ENCODE data around the gene CEACAM7. TPM values are rescaled to one million over a fixed set of nuclear protein-coding genes. Genes with fewer than 3 reads are reported as not detected.

Gene CEACAM7
- total and polyA plus RNA-seq, 2 of the 13 experiments (the other 11 are each of a cell fraction or from before 2014, with no cell fraction given): not detected

DNA sequence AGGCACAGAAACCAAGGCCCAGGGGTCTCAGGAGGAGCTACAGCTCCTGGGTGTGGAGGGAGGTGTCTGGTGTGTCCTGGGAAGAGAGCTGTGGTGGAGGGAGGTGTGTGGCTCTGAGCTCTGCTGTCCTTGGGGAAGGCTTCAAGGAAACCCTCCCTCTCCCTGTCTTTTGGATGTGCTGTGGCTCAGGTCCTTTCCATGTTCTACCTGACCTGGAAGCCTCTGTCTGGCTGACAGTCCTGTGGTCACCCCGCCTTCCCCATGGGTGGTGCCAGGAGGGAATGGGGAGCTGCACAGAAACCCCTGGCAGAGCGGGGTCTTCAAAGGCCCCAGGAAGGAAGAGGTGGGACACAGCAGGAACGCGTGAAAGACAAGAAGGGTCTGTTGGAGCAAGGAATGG, 617 bp upstream of the CEACAM7 start (continued):
- TF ChIP-seq, protein P1, sequence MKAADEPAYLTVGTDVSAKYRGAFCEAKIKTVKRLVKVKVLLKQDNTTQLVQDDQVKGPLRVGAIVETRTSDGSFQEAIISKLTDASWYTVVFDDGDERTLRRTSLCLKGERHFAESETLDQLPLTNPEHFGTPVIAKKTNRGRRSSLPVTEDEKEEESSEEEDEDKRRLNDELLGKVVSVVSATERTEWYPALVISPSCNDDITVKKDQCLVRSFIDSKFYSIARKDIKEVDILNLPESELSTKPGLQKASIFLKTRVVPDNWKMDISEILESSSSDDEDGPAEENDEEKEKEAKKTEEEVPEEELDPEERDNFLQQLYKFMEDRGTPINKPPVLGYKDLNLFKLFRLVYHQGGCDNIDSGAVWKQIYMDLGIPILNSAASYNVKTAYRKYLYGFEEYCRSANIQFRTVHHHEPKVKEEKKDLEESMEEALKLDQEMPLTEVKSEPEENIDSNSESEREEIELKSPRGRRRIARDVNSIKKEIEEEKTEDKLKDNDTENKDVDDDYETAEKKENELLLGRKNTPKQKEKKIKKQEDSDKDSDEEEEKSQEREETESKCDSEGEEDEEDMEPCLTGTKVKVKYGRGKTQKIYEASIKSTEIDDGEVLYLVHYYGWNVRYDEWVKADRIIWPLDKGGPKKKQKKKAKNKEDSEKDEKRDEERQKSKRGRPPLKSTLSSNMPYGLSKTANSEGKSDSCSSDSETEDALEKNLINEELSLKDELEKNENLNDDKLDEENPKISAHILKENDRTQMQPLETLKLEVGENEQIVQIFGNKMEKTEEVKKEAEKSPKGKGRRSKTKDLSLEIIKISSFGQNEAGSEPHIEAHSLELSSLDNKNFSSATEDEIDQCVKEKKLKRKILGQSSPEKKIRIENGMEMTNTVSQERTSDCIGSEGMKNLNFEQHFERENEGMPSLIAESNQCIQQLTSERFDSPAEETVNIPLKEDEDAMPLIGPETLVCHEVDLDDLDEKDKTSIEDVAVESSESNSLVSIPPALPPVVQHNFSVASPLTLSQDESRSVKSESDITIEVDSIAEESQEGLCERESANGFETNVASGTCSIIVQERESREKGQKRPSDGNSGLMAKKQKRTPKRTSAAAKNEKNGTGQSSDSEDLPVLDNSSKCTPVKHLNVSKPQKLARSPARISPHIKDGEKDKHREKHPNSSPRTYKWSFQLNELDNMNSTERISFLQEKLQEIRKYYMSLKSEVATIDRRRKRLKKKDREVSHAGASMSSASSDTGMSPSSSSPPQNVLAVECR (CRISPR knock-in tag; IDR thresholded peaks at IDR 0.05; ENCODE audit: borderline replicate concordance): no peak
- no peak for TF ChIP-seq ZNF777 (CRISPR knock-in tag; IDR thresholded peaks at IDR 0.05)
- TF ChIP-seq, protein P2, sequence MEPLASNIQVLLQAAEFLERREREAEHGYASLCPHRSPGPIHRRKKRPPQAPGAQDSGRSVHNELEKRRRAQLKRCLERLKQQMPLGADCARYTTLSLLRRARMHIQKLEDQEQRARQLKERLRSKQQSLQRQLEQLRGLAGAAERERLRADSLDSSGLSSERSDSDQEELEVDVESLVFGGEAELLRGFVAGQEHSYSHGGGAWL (CRISPR knock-in tag; IDR thresholded peaks at IDR 0.05): no peak
- no peak for TF ChIP-seq ZNF790 (CRISPR knock-in tag; IDR thresholded peaks at IDR 0.05; ENCODE audit: borderline replicate concordance)
- TF ChIP-seq, protein P3, sequence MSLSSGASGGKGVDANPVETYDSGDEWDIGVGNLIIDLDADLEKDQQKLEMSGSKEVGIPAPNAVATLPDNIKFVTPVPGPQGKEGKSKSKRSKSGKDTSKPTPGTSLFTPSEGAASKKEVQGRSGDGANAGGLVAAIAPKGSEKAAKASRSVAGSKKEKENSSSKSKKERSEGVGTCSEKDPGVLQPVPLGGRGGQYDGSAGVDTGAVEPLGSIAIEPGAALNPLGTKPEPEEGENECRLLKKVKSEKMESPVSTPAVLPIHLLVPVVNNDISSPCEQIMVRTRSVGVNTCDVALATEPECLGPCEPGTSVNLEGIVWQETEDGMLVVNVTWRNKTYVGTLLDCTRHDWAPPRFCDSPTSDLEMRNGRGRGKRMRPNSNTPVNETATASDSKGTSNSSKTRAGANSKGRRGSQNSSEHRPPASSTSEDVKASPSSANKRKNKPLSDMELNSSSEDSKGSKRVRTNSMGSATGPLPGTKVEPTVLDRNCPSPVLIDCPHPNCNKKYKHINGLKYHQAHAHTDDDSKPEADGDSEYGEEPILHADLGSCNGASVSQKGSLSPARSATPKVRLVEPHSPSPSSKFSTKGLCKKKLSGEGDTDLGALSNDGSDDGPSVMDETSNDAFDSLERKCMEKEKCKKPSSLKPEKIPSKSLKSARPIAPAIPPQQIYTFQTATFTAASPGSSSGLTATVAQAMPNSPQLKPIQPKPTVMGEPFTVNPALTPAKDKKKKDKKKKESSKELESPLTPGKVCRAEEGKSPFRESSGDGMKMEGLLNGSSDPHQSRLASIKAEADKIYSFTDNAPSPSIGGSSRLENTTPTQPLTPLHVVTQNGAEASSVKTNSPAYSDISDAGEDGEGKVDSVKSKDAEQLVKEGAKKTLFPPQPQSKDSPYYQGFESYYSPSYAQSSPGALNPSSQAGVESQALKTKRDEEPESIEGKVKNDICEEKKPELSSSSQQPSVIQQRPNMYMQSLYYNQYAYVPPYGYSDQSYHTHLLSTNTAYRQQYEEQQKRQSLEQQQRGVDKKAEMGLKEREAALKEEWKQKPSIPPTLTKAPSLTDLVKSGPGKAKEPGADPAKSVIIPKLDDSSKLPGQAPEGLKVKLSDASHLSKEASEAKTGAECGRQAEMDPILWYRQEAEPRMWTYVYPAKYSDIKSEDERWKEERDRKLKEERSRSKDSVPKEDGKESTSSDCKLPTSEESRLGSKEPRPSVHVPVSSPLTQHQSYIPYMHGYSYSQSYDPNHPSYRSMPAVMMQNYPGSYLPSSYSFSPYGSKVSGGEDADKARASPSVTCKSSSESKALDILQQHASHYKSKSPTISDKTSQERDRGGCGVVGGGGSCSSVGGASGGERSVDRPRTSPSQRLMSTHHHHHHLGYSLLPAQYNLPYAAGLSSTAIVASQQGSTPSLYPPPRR (CRISPR knock-in tag; IDR thresholded peaks at IDR 0.05; ENCODE audit: borderline replicate concordance): no peak
- TF ChIP-seq MAFG (CRISPR knock-in tag; IDR thresholded peaks at IDR 0.05): no peak
- TF ChIP-seq, protein P4, sequence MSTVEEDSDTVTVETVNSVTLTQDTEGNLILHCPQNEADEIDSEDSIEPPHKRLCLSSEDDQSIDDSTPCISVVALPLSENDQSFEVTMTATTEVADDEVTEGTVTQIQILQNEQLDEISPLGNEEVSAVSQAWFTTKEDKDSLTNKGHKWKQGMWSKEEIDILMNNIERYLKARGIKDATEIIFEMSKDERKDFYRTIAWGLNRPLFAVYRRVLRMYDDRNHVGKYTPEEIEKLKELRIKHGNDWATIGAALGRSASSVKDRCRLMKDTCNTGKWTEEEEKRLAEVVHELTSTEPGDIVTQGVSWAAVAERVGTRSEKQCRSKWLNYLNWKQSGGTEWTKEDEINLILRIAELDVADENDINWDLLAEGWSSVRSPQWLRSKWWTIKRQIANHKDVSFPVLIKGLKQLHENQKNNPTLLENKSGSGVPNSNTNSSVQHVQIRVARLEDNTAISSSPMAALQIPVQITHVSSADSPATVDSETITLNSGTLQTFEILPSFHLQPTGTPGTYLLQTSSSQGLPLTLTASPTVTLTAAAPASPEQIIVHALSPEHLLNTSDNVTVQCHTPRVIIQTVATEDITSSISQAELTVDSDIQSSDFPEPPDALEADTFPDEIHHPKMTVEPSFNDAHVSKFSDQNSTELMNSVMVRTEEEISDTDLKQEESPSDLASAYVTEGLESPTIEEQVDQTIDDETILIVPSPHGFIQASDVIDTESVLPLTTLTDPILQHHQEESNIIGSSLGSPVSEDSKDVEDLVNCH (CRISPR knock-in tag; IDR thresholded peaks at IDR 0.05): no peak
- no peak for TF ChIP-seq PLRG1 (conservative IDR thresholded peaks at IDR 0.05)
- no peak for TF ChIP-seq CC2D1A (CRISPR knock-in tag; IDR thresholded peaks at IDR 0.05)
- TF ChIP-seq, protein P5, sequence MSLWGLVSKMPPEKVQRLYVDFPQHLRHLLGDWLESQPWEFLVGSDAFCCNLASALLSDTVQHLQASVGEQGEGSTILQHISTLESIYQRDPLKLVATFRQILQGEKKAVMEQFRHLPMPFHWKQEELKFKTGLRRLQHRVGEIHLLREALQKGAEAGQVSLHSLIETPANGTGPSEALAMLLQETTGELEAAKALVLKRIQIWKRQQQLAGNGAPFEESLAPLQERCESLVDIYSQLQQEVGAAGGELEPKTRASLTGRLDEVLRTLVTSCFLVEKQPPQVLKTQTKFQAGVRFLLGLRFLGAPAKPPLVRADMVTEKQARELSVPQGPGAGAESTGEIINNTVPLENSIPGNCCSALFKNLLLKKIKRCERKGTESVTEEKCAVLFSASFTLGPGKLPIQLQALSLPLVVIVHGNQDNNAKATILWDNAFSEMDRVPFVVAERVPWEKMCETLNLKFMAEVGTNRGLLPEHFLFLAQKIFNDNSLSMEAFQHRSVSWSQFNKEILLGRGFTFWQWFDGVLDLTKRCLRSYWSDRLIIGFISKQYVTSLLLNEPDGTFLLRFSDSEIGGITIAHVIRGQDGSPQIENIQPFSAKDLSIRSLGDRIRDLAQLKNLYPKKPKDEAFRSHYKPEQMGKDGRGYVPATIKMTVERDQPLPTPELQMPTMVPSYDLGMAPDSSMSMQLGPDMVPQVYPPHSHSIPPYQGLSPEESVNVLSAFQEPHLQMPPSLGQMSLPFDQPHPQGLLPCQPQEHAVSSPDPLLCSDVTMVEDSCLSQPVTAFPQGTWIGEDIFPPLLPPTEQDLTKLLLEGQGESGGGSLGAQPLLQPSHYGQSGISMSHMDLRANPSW (CRISPR knock-in tag; IDR thresholded peaks at IDR 0.05; ENCODE audit: borderline replicate concordance): no peak
- TF ChIP-seq, protein P6, sequence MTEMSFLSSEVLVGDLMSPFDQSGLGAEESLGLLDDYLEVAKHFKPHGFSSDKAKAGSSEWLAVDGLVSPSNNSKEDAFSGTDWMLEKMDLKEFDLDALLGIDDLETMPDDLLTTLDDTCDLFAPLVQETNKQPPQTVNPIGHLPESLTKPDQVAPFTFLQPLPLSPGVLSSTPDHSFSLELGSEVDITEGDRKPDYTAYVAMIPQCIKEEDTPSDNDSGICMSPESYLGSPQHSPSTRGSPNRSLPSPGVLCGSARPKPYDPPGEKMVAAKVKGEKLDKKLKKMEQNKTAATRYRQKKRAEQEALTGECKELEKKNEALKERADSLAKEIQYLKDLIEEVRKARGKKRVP (CRISPR knock-in tag; IDR thresholded peaks at IDR 0.05): no peak

All from HepG2 (cell line).